ENCODE results near the gene MGAT4C. TPM values are rescaled to one million over a fixed set of nuclear protein-coding genes. Genes with fewer than 3 reads are reported as not detected.
"Not testable (repeated sequence)": the region's sequence is repeated elsewhere in the genome, so short reads cannot be mapped to it uniquely, and the experiment has no call there.

The MGAT4C gene
- total and polyA plus RNA-seq, 7 experiments from 2014 or later = not detected

- DNase-seq (no peak), ATAC-seq (no peak)
- Histone ChIP-seq H3K36me3 (ENCODE audit: control insufficient read depth in 2 of 3, insufficient read depth in 3 of 3, low read length in 3 of 3) (no peaks in the 10 kb centered on the region), H3K9me3 (ENCODE audit: control insufficient read depth in 2 of 3, low read length in 3 of 3) (no peaks in the 10 kb centered on the region), H3K4me1 (ENCODE audit: control insufficient read depth in 2 of 2, insufficient read depth in 2 of 2, low read length in 2 of 2) (no peaks in the 10 kb centered on the region), H3K27ac (ENCODE audit: low read depth, low read length) (no peak overlapping the region), H3K27me3 (ENCODE audit: control insufficient read depth in 2 of 2, insufficient read depth in 2 of 2, low read length in 2 of 2) (no peaks in the 10 kb centered on the region), H3K4me3 (ENCODE audit: low read length) (no peak overlapping the region)
- peaks cover 0 to 8% (median under 1%) of the 10 kb centered on the region in 11 donors for H3K9me3 Mint-ChIP-seq
- H3K4me3 Mint-ChIP-seq = no peak overlapping the region
- ChIA-PET POLR2A (no interaction called here), CTCF (no interaction called here)
- H3K36me3 Mint-ChIP-seq = no peaks in the 10 kb centered on the region
- H3K27ac Mint-ChIP-seq = no peak overlapping the region
- no peaks in the 10 kb centered on the region for H3K27me3 Mint-ChIP-seq
- no peaks in the 10 kb centered on the region for H3K4me1 Mint-ChIP-seq
- intact Hi-C loops (cut with micrococcal nuclease) = no loop called here
Observed at GRCh38 chr12:86143162-86143561, 113.0 kb downstream of the MGAT4C start.

GRCh38 chr12:86139671-86140070 lies 116.5 kb downstream of the MGAT4C start:
- Histone ChIP-seq H3K27ac (ENCODE audit: low read depth, low read length) (no peak overlapping the region), H3K4me1 (ENCODE audit: control insufficient read depth in 2 of 2, insufficient read depth in 2 of 2, low read length in 2 of 2) (no peaks in the 10 kb centered on the region), H3K36me3 (ENCODE audit: control insufficient read depth in 2 of 3, insufficient read depth in 3 of 3, low read length in 3 of 3) (no peaks in the 10 kb centered on the region), H3K4me3 (ENCODE audit: low read length) (no peak overlapping the region), H3K27me3 (ENCODE audit: control insufficient read depth in 2 of 2, insufficient read depth in 2 of 2, low read length in 2 of 2) (no peaks in the 10 kb centered on the region), H3K9me3 (ENCODE audit: control insufficient read depth in 2 of 3, low read length in 3 of 3) (no peaks in the 10 kb centered on the region)
- CTCF ChIA-PET = no interaction called here
- H3K4me3 Mint-ChIP-seq = no peak overlapping the region
- no peaks in the 10 kb centered on the region for H3K36me3 Mint-ChIP-seq
- ATAC-seq (no peak), DNase-seq (no peak)
- H3K9me3 Mint-ChIP-seq = peaks cover 0 to 11% (median 2%) of the 10 kb centered on the region in 11 donors
- intact Hi-C loops (cut with micrococcal nuclease) = no loop called here
- POLR2A ChIA-PET = no interaction called here
- no peaks in the 10 kb centered on the region for H3K27me3 Mint-ChIP-seq
- H3K27ac Mint-ChIP-seq = no peak overlapping the region
- no peaks in the 10 kb centered on the region for H3K4me1 Mint-ChIP-seq

- POLR2A ChIA-PET = no interaction called here
- Histone ChIP-seq H3K36me3 (ENCODE audit: control insufficient read depth in 2 of 3, insufficient read depth in 3 of 3, low read length in 3 of 3) (no peaks in the 10 kb centered on the region), H3K9me3 (ENCODE audit: control insufficient read depth in 2 of 3, low read length in 3 of 3) (no peaks in the 10 kb centered on the region), H3K27me3 (ENCODE audit: control insufficient read depth in 2 of 2, insufficient read depth in 2 of 2, low read length in 2 of 2) (no peaks in the 10 kb centered on the region), H3K27ac (ENCODE audit: low read depth, low read length) (no peak overlapping the region), H3K4me1 (ENCODE audit: control insufficient read depth in 2 of 2, insufficient read depth in 2 of 2, low read length in 2 of 2) (no peaks in the 10 kb centered on the region), H3K4me3 (ENCODE audit: low read length) (no peak overlapping the region)
- Mint-ChIP-seq H3K4me3 (no peak overlapping the region), H3K4me1 (no peaks in the 10 kb centered on the region), H3K9me3 (peaks cover 0 to 11% (median 2%) of the 10 kb centered on the region in 11 donors), H3K36me3 (no peaks in the 10 kb centered on the region), H3K27ac (no peak overlapping the region), H3K27me3 (no peaks in the 10 kb centered on the region)
- CTCF ChIA-PET = no interaction called here
- intact Hi-C loops (cut with micrococcal nuclease) = no loop called here
- no peak for ATAC-seq
- DNase-seq = no peak
Observed at GRCh38 chr12:86138770-86139169, 117.4 kb downstream of the MGAT4C start.

- Mint-ChIP-seq H3K27ac (no peak overlapping the region), H3K27me3 (no peaks in the 10 kb centered on the region), H3K4me3 (no peak overlapping the region), H3K4me1 (no peaks in the 10 kb centered on the region), H3K36me3 (no peaks in the 10 kb centered on the region), H3K9me3 (peaks cover 0 to 9% (median 2%) of the 10 kb centered on the region in 11 donors)
- CTCF ChIA-PET = no interaction called here
- Histone ChIP-seq H3K9me3 (ENCODE audit: control insufficient read depth in 2 of 3, low read length in 3 of 3) (no peaks in the 10 kb centered on the region), H3K4me1 (ENCODE audit: control insufficient read depth in 2 of 2, insufficient read depth in 2 of 2, low read length in 2 of 2) (no peaks in the 10 kb centered on the region), H3K27me3 (ENCODE audit: control insufficient read depth in 2 of 2, insufficient read depth in 2 of 2, low read length in 2 of 2) (no peaks in the 10 kb centered on the region), H3K4me3 (ENCODE audit: low read length) (no peak overlapping the region), H3K36me3 (ENCODE audit: control insufficient read depth in 2 of 3, insufficient read depth in 3 of 3, low read length in 3 of 3) (no peaks in the 10 kb centered on the region), H3K27ac (ENCODE audit: low read depth, low read length) (no peak overlapping the region)
- no peak for ATAC-seq
- intact Hi-C loops (cut with micrococcal nuclease) = no loop called here
- POLR2A ChIA-PET = no interaction called here
- DNase-seq = no peak
Observed at GRCh38 chr12:86137936-86138335, 118.3 kb downstream of the MGAT4C start.

GRCh38 chr12:86134561-86134960 lies 121.6 kb downstream of the MGAT4C start:
- no peak for ATAC-seq
- Mint-ChIP-seq H3K27me3 (no peaks in the 10 kb centered on the region), H3K36me3 (no peaks in the 10 kb centered on the region), H3K4me1 (no peaks in the 10 kb centered on the region), H3K4me3 (no peak overlapping the region), H3K27ac (no peak overlapping the region), H3K9me3 (peaks cover 0 to 7% (median 2%) of the 10 kb centered on the region in 11 donors)
- ChIA-PET POLR2A (no interaction called here), CTCF (no interaction called here)
- no peak for DNase-seq
- Histone ChIP-seq H3K27ac (ENCODE audit: low read depth, low read length) (no peak overlapping the region), H3K4me1 (ENCODE audit: control insufficient read depth in 2 of 2, insufficient read depth in 2 of 2, low read length in 2 of 2) (no peaks in the 10 kb centered on the region), H3K36me3 (ENCODE audit: control insufficient read depth in 2 of 3, insufficient read depth in 3 of 3, low read length in 3 of 3) (no peaks in the 10 kb centered on the region), H3K27me3 (ENCODE audit: control insufficient read depth in 2 of 2, insufficient read depth in 2 of 2, low read length in 2 of 2) (no peaks in the 10 kb centered on the region), H3K4me3 (ENCODE audit: low read length) (no peak overlapping the region), H3K9me3 (ENCODE audit: control insufficient read depth in 2 of 3, low read length in 3 of 3) (no peaks in the 10 kb centered on the region)
- intact Hi-C loops (cut with micrococcal nuclease) = no loop called here

- H3K27ac ChIP-seq (ENCODE audit: low read depth, low read length); H3K27ac Mint-ChIP-seq; H3K27me3 Mint-ChIP-seq; H3K27me3 ChIP-seq (ENCODE audit: control insufficient read depth in 2 of 2, insufficient read depth in 2 of 2, low read length in 2 of 2); ATAC-seq; H3K4me1 ChIP-seq (ENCODE audit: control insufficient read depth in 2 of 2, insufficient read depth in 2 of 2, low read length in 2 of 2); H3K9me3 Mint-ChIP-seq; H3K36me3 Mint-ChIP-seq; H3K36me3 ChIP-seq (ENCODE audit: control insufficient read depth in 2 of 3, insufficient read depth in 3 of 3, low read length in 3 of 3); H3K4me3 Mint-ChIP-seq; H3K9me3 ChIP-seq (ENCODE audit: control insufficient read depth in 2 of 3, low read length in 3 of 3); DNase-seq; POLR2A ChIA-PET; intact Hi-C loops (cut with micrococcal nuclease); H3K4me1 Mint-ChIP-seq; CTCF ChIA-PET; H3K4me3 ChIP-seq (ENCODE audit: low read length): not testable (repeated sequence)
Observed at GRCh38 chr12:86126900-86127299, 129.3 kb downstream of the MGAT4C start.

GRCh38 chr12:86122846-86123468 lies 133.2 kb downstream of the MGAT4C start:
- no peak overlapping the region for H3K27ac ChIP-seq (ENCODE audit: low read depth, low read length)
- H3K4me1 Mint-ChIP-seq = no peaks in the 10 kb centered on the region
- ATAC-seq (no peak), DNase-seq (no peak)
- no peaks in the 10 kb centered on the region for H3K36me3 ChIP-seq (ENCODE audit: control insufficient read depth in 2 of 3, insufficient read depth in 3 of 3, low read length in 3 of 3)
- no peaks in the 10 kb centered on the region for H3K27me3 Mint-ChIP-seq
- no peak overlapping the region for H3K27ac Mint-ChIP-seq
- intact Hi-C loops (cut with micrococcal nuclease) = no loop called here
- POLR2A ChIA-PET = no interaction called here
- no peaks in the 10 kb centered on the region for H3K9me3 ChIP-seq (ENCODE audit: control insufficient read depth in 2 of 3, low read length in 3 of 3)
- no peaks in the 10 kb centered on the region for H3K27me3 ChIP-seq (ENCODE audit: control insufficient read depth in 2 of 2, insufficient read depth in 2 of 2, low read length in 2 of 2)
- no peaks in the 10 kb centered on the region for H3K36me3 Mint-ChIP-seq
- H3K4me3 Mint-ChIP-seq = no peak overlapping the region
- no peaks in the 10 kb centered on the region for H3K4me1 ChIP-seq (ENCODE audit: control insufficient read depth in 2 of 2, insufficient read depth in 2 of 2, low read length in 2 of 2)
- no peaks in the 10 kb centered on the region for H3K9me3 Mint-ChIP-seq
- no peak overlapping the region for H3K4me3 ChIP-seq (ENCODE audit: low read length)
- CTCF ChIA-PET = interaction anchor here (0.5 kb wide), 1 partner anchor 28 kb away, joined by 3 read pairs; no protein-coding TSS in a partner anchor
